GM12878 (cell line): Measurements from ENCODE around the gene MSL1.

Experiments used
- ETV6 ChIP-seq, 2 experiments: fragments of 450-650 bp in 1 of 2; IDR thresholded peaks in 1 of 2; conservative IDR thresholded peaks in 1 of 2; 2 replicates each; pipeline ENCODE4 v1.6.1; 2014; ENCODE audit warnings: antibody characterized with exemption in 1 of 2, borderline replicate concordance in 1 of 2, low read depth in 1 of 2, mild to moderate bottlenecking in 1 of 2, moderate library complexity in 1 of 2
- FOXK2 ChIP-seq: fragments of 450-650 bp; IDR thresholded peaks from 2 replicates; pipeline ENCODE4 v1.6.1; 2017; ENCODE audit warnings: mild to moderate bottlenecking, moderate library complexity
- HDAC6 ChIP-seq: fragments of 200-600 bp; sonication (generic); IDR thresholded peaks from one replicate; pipeline ENCODE4 v1.8.0; 2017; ENCODE audit warnings: antibody characterized with exemption; ENCODE audit not compliant: unreplicated experiment
- JUND ChIP-seq: IDR thresholded peaks from 2 replicates; pipeline ENCODE4 v1.6.1; 2012; ENCODE audit warnings: low read depth, mild to moderate bottlenecking, low read length, improper control_type of control experiment, moderate library complexity
- KDM1A ChIP-seq: fragments of 200-600 bp; sonication (generic); IDR thresholded peaks from 2 replicates; pipeline ENCODE4 v1.6.1; 2016; ENCODE audit warnings: borderline replicate concordance
- MTA3 ChIP-seq: IDR thresholded peaks from 2 replicates; pipeline ENCODE4 v1.6.1; 2012; ENCODE audit warnings: low read length, inconsistent platforms, borderline replicate concordance
- NR2C2 ChIP-seq: IDR thresholded peaks from 2 replicates; pipeline ENCODE4 v1.6.1; 2011; ENCODE audit warnings: borderline replicate concordance, low read depth; ENCODE audit not compliant: control insufficient read depth, insufficient read length
- POLR2AphosphoS2 ChIP-seq: IDR thresholded peaks from 2 replicates; pipeline ENCODE4 v1.6.1; 2011; ENCODE audit warnings: low read depth, mild to moderate bottlenecking, low read length, improper control_type of control experiment, moderate library complexity
- POU2F2 ChIP-seq: IDR thresholded peaks from 3 replicates; pipeline ENCODE4 v1.6.1; 2011; ENCODE audit warnings: low read depth, mild to moderate bottlenecking, low read length, borderline replicate concordance
- RFX5 ChIP-seq: IDR thresholded peaks from 2 replicates; pipeline ENCODE4 v1.6.1; 2011; ENCODE audit warnings: low read depth, low read length, improper control_type of control experiment
- YBX1 ChIP-seq: fragments of 450-650 bp; IDR thresholded peaks from 2 replicates; pipeline ENCODE4 v1.6.1; 2016; ENCODE audit warnings: antibody characterized with exemption
- TF ChIP-seq, protein P1 (sequence below), 3 experiments: IDR thresholded peaks in 2 of 3; conservative IDR thresholded peaks in 1 of 3; 2 replicates each; pipeline ENCODE4 v1.5.1; 2011; ENCODE audit warnings: low read depth in 3 of 3, low read length in 3 of 3, mild to moderate bottlenecking in 3 of 3, control low read depth in 2 of 3, moderate library complexity in 2 of 3, inconsistent platforms in 1 of 3, mixed read lengths in 1 of 3; ENCODE audit not compliant: control insufficient read depth in 2 of 3, insufficient read depth in 1 of 3; ENCODE audit errors: extremely low read depth in 1 of 3
- TF ChIP-seq, protein P2 (sequence below): fragments of 150-350 bp; IDR thresholded peaks from 2 replicates; pipeline ENCODE4 v1.6.1; 2014; ENCODE audit warnings: mild to moderate bottlenecking, low read depth, low read length

DNA sequence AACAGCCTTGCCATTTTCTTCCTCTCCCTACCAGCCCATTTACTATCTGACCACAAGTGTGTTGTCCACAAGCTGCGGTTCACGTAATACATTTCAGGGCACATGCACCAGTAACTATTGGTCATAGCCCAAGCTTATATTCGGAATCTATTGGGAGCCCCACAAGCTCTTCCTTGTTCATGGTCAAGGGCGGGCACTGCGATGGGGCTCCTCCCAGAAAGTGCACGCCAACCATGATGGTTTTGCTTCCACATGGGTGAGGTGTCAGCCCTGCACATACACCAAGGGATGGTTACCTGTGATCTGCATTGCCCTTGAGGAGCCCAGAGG, 46.9 kb upstream of the MSL1 start:
- TF ChIP-seq, protein P1, sequence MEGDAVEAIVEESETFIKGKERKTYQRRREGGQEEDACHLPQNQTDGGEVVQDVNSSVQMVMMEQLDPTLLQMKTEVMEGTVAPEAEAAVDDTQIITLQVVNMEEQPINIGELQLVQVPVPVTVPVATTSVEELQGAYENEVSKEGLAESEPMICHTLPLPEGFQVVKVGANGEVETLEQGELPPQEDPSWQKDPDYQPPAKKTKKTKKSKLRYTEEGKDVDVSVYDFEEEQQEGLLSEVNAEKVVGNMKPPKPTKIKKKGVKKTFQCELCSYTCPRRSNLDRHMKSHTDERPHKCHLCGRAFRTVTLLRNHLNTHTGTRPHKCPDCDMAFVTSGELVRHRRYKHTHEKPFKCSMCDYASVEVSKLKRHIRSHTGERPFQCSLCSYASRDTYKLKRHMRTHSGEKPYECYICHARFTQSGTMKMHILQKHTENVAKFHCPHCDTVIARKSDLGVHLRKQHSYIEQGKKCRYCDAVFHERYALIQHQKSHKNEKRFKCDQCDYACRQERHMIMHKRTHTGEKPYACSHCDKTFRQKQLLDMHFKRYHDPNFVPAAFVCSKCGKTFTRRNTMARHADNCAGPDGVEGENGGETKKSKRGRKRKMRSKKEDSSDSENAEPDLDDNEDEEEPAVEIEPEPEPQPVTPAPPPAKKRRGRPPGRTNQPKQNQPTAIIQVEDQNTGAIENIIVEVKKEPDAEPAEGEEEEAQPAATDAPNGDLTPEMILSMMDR (IDR thresholded peaks at IDR 0.05 in 2 of 3, conservative IDR thresholded peaks at IDR 0.05 in 1 of 3; ENCODE audit: control insufficient read depth in 2 of 3, extremely low read depth in 1 of 3, insufficient read depth in 1 of 3, low read depth in 3 of 3, low read length in 3 of 3): no peak
- TF ChIP-seq KDM1A (no peak), JUND (no peak), POLR2AphosphoS2 (no peak), NR2C2 (no peak), FOXK2 (no peak), HDAC6 (no peak), MTA3 (no peak), ETV6 (conservative IDR thresholded peaks at IDR 0.05 in 1 of 2, IDR thresholded peaks at IDR 0.05 in 1 of 2; ENCODE audit: borderline replicate concordance in 1 of 2, low read depth in 1 of 2) (no peak), RFX5 (no peak), POU2F2 (no peak), YBX1 (no peak)
- TF ChIP-seq, protein P2, sequence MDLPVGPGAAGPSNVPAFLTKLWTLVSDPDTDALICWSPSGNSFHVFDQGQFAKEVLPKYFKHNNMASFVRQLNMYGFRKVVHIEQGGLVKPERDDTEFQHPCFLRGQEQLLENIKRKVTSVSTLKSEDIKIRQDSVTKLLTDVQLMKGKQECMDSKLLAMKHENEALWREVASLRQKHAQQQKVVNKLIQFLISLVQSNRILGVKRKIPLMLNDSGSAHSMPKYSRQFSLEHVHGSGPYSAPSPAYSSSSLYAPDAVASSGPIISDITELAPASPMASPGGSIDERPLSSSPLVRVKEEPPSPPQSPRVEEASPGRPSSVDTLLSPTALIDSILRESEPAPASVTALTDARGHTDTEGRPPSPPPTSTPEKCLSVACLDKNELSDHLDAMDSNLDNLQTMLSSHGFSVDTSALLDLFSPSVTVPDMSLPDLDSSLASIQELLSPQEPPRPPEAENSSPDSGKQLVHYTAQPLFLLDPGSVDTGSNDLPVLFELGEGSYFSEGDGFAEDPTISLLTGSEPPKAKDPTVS: no peak
